Thyroid gland (tissue), 4 donors: ENCODE measurements around the gene MAP1LC3B.

Experiments used
- CTCF ChIP-seq, 6 experiments: fragments of 200-600 bp in 3 of 6; fragments of 450-650 bp in 3 of 6; sonication (generic) in 3 of 6; IDR thresholded peaks; one replicate each; pipeline ENCODE4 v1.5.1; 2016 to 2019; ENCODE audit warnings: antibody characterized with exemption in 6 of 6, mild to moderate bottlenecking in 2 of 6, inconsistent platforms in 1 of 6, moderate library complexity in 1 of 6
- POLR2A ChIP-seq, 2 donors: fragments of 450-650 bp; IDR thresholded peaks; one replicate each; pipeline ENCODE4 v1.6.1; 2017; ENCODE audit warnings: antibody characterized with exemption in 2 of 2, mild to moderate bottlenecking in 2 of 2, moderate library complexity in 1 of 2

GRCh38 chr16:87437911-87438610 lies 45.9 kb downstream of the MAP1LC3B start:
- TF ChIP-seq CTCF (IDR thresholded peaks at IDR 0.05): peak in 3 of 6 experiments; percentile 19 to 22 (median 21)
- TF ChIP-seq POLR2A (IDR thresholded peaks at IDR 0.05): no peak
